IMR-90 (cell line): Measurements from ENCODE around the gene SLC18A2. TPM values are rescaled to one million over a fixed set of nuclear protein-coding genes. Genes with fewer than 3 reads are reported as not detected.

ENCODE experiments used
- ATAC-seq: fragments of 200-7000 bp; cut with Tn5 transposase; 2 replicates; pipeline ENCODE4 v1.9.1; 2020; ENCODE audit warnings: low read depth, mild to moderate bottlenecking, moderate library complexity
- BruUV-seq: library from RNA; stranded (reverse); fragments of 400-500 nt; replicated peaks from 2 replicates; lab custom pipeline; 2021; lab: Mats Ljungman, UMichigan
- CTCF ChIA-PET: fragments of 300-600 bp; formaldehyde crosslinking; extraction: SDS; loops from one replicate; lab custom pipeline; 2021; ENCODE audit warnings: antibody characterized with exemption; lab: Yijun Ruan, JAX
- POLR2A ChIA-PET: fragments of 300-600 bp; sonication (Branson Sonifier 250); formaldehyde crosslinking; loops from one replicate; lab custom pipeline; 2022; ENCODE audit warnings: antibody characterized with exemption; ENCODE audit not compliant: unreplicated experiment; lab: Charles Lee
- DNase-seq: peaks from one replicate; pipeline ENCODE4 v3.0.0; 2013
- H2AFZ ChIP-seq: replicated peaks from 2 replicates; pipeline ENCODE3; 2013; ENCODE audit warnings: low read length, mild to moderate bottlenecking; ENCODE audit not compliant: poor library complexity
- H2AK5ac ChIP-seq: 2 replicates; pipeline ENCODE4 v1.6.1; 2013; ENCODE audit warnings: low read depth, low read length, inconsistent platforms
- H2AK9ac ChIP-seq: replicated peaks from 2 replicates; pipeline ENCODE3; 2013; ENCODE audit warnings: mild to moderate bottlenecking, low read depth, low read length, moderate library complexity; ENCODE audit not compliant: poor library complexity
- H2BK120ac ChIP-seq: 2 replicates; pipeline ENCODE4 v1.6.1; 2013; ENCODE audit warnings: low read depth, low read length, inconsistent platforms
- H2BK15ac ChIP-seq: 3 replicates; pipeline ENCODE4 v1.6.1; 2013; ENCODE audit warnings: low read depth, low read length, inconsistent platforms
- H2BK20ac ChIP-seq: 2 replicates; pipeline ENCODE4 v1.6.1; 2013; ENCODE audit warnings: low read depth, mild to moderate bottlenecking, inconsistent platforms, low read length, moderate library complexity
- H2BK5ac ChIP-seq: 2 replicates; pipeline ENCODE4 v1.6.1; 2013; ENCODE audit warnings: mild to moderate bottlenecking, low read depth, low read length, inconsistent platforms; ENCODE audit not compliant: poor library complexity, severe bottlenecking
- H3K14ac ChIP-seq: replicated peaks from 2 replicates; pipeline ENCODE4 v1.6.1; 2013; ENCODE audit warnings: low read depth, low read length, inconsistent platforms
- H3K18ac ChIP-seq: 2 replicates; pipeline ENCODE4 v1.6.1; 2013; ENCODE audit warnings: low read depth, low read length, control low read depth
- H3K23ac ChIP-seq: 2 replicates; pipeline ENCODE4 v1.6.1; 2013; ENCODE audit warnings: low read depth, low read length, inconsistent platforms
- H3K27ac ChIP-seq: 2 replicates; pipeline ENCODE4 v1.5.1; 2013; ENCODE audit warnings: mild to moderate bottlenecking, control low read depth, low read length; ENCODE audit not compliant: insufficient read depth
- H3K27me3 ChIP-seq: 2 replicates; pipeline ENCODE4 v1.6.1; 2013; ENCODE audit warnings: low read length; ENCODE audit not compliant: control insufficient read depth, insufficient read depth
- H3K36me3 ChIP-seq: 2 replicates; pipeline ENCODE4 v1.6.1; 2013; ENCODE audit warnings: low read length, mixed read lengths; ENCODE audit not compliant: control insufficient read depth, insufficient read depth
- H3K4ac ChIP-seq: 2 replicates; pipeline ENCODE4 v1.6.1; 2013; ENCODE audit warnings: low read depth, low read length, inconsistent platforms
- H3K4me1 ChIP-seq: 2 replicates; pipeline ENCODE4 v1.6.1; 2013; ENCODE audit warnings: low read length, mixed read lengths; ENCODE audit not compliant: control insufficient read depth, insufficient read depth
- H3K4me2 ChIP-seq: 2 replicates; pipeline ENCODE4 v1.6.1; 2013; ENCODE audit warnings: low read depth, mild to moderate bottlenecking, control low read depth, low read length, moderate library complexity
- H3K4me3 ChIP-seq: 2 replicates; pipeline ENCODE4 v1.5.1; 2013; ENCODE audit warnings: low read depth, mild to moderate bottlenecking, control low read depth, low read length, moderate library complexity; ENCODE audit not compliant: insufficient read depth
- H3K56ac ChIP-seq: 2 replicates; pipeline ENCODE4 v1.6.1; 2013; ENCODE audit warnings: low read length, inconsistent platforms; ENCODE audit not compliant: insufficient read depth; ENCODE audit errors: extremely low read depth
- H3K79me1 ChIP-seq, 2 experiments: 2 replicates each; pipeline ENCODE4 v1.6.1; 2013; ENCODE audit warnings: low read length in 2 of 2, inconsistent platforms in 1 of 2, low read depth in 1 of 2
- H3K9ac ChIP-seq: 2 replicates; pipeline ENCODE4 v1.6.1; 2013; ENCODE audit warnings: low read depth, low read length, control low read depth
- H3K9me1 ChIP-seq: 2 replicates; pipeline ENCODE4 v1.6.1; 2013; ENCODE audit warnings: low read length, inconsistent platforms; ENCODE audit not compliant: insufficient read depth
- H3K9me3 ChIP-seq: 2 replicates; pipeline ENCODE4 v1.6.1; 2013; ENCODE audit warnings: low read length; ENCODE audit not compliant: control insufficient read depth, insufficient read depth
- H4K20me1 ChIP-seq: 2 replicates; pipeline ENCODE4 v1.6.1; 2013; ENCODE audit warnings: low read length, inconsistent platforms; ENCODE audit not compliant: insufficient read depth
- H4K5ac ChIP-seq: 2 replicates; pipeline ENCODE4 v1.6.1; 2013; ENCODE audit warnings: mild to moderate bottlenecking, low read depth, low read length, control low read depth
- H4K8ac ChIP-seq, 2 experiments: 2 replicates each; pipeline ENCODE4 v1.6.1; 2013; ENCODE audit warnings: low read depth in 2 of 2, low read length in 2 of 2, control low read depth in 1 of 2, inconsistent platforms in 1 of 2
- H4K91ac ChIP-seq: 2 replicates; pipeline ENCODE4 v1.6.1; 2013; ENCODE audit warnings: low read depth, low read length, inconsistent platforms; ENCODE audit not compliant: insufficient read depth
- BHLHE40 ChIP-seq: fragments of 150-350 bp; IDR thresholded peaks from 2 replicates; pipeline ENCODE4 v1.6.1; 2016; ENCODE audit warnings: mild to moderate bottlenecking, low read depth, low read length
- CEBPB ChIP-seq: IDR thresholded peaks from 2 replicates; pipeline ENCODE4 v1.6.1; 2012; ENCODE audit warnings: low read depth, low read length, improper control_type of control experiment
- CHD1 ChIP-seq: IDR thresholded peaks from 2 replicates; pipeline ENCODE4 v1.6.1; 2012; ENCODE audit warnings: low read depth, low read length, improper control_type of control experiment
- FOS ChIP-seq: fragments of 150-350 bp; IDR thresholded peaks from 2 replicates; pipeline ENCODE4 v1.6.1; 2016; ENCODE audit warnings: low read depth, low read length
- MAFK ChIP-seq: IDR thresholded peaks from 2 replicates; pipeline ENCODE4 v1.6.1; 2012; ENCODE audit warnings: low read depth, low read length, improper control_type of control experiment
- MAZ ChIP-seq: IDR thresholded peaks from 2 replicates; pipeline ENCODE4 v1.6.1; 2012; ENCODE audit warnings: low read depth, mild to moderate bottlenecking, low read length, improper control_type of control experiment, moderate library complexity, borderline replicate concordance
- MXI1 ChIP-seq: IDR thresholded peaks from 2 replicates; pipeline ENCODE4 v1.6.1; 2012; ENCODE audit warnings: low read depth, mild to moderate bottlenecking, low read length, moderate library complexity, borderline replicate concordance
- NFE2L2 ChIP-seq: fragments of 150-350 bp; IDR thresholded peaks from 2 replicates; pipeline ENCODE4 v1.6.1; 2016; ENCODE audit warnings: low read depth, mild to moderate bottlenecking, low read length
- POLR2A ChIP-seq: IDR thresholded peaks from 2 replicates; pipeline ENCODE4 v1.6.1; 2012; ENCODE audit warnings: mild to moderate bottlenecking, low read depth, low read length
- RAD21 ChIP-seq: IDR thresholded peaks from 2 replicates; pipeline ENCODE4 v1.6.1; 2012; ENCODE audit warnings: low read length, improper control_type of control experiment
- RCOR1 ChIP-seq: IDR thresholded peaks from 2 replicates; pipeline ENCODE4 v1.6.1; 2012; ENCODE audit warnings: mild to moderate bottlenecking, low read length, improper control_type of control experiment; ENCODE audit not compliant: insufficient replicate concordance
- RFX5 ChIP-seq: IDR thresholded peaks from 2 replicates; pipeline ENCODE4 v1.8.0; 2012; ENCODE audit warnings: low read depth, mild to moderate bottlenecking, low read length, moderate library complexity
- SMC3 ChIP-seq: fragments of 150-350 bp; IDR thresholded peaks from 2 replicates; pipeline ENCODE4 v1.6.1; 2016; ENCODE audit warnings: low read depth, mild to moderate bottlenecking, antibody characterized with exemption, low read length, moderate library complexity
- WGBS, 2 experiments: methylation state at CpG; one replicate each; pipeline versions ENCODE4 v1.1.5 to v1.1.7; 2013; ENCODE audit warnings: missing lambda C conversion rate in 2 of 2; ENCODE audit not compliant: insufficient read length in 1 of 2; ENCODE audit errors: extremely low coverage in 2 of 2; 5-methylcytosine and 5-hydroxymethylcytosine counted together
- dilution Hi-C: fragments of 300-500 bp; cut with HindIII; formaldehyde crosslinking; loops from one replicate; pipeline ENCODE4 v1.14.3; 2018; ENCODE audit warnings: low sequenced_read_pairs; ENCODE audit not compliant: unreplicated experiment
- in situ Hi-C: fragments of 300-500 bp; cut with MboI; formaldehyde crosslinking; loops from 3 replicates; pipeline ENCODE4 v1.14.3; 2019; ENCODE audit warnings: low sequenced_read_pairs, inconsistent platforms, mixed read lengths
- intact Hi-C: fragments of 100-400 bp; cut with micrococcal nuclease; formaldehyde crosslinking; loops from 2 replicates; pipeline ENCODE4 v1.10.0; 2022
- polyA plus RNA-seq, 3 experiments: library from polyadenylated mRNA; depleted of rRNA; stranded (reverse); fragments of >200 nt; gene quantifications; 2 replicates each; pipeline ENCODE4 v1.2.3, GENCODE V29; 2012; ENCODE audit warnings: low replicate concordance in 1 of 3
- total RNA-seq: library from RNA; depleted of rRNA; stranded (reverse); fragments of >200 nt; gene quantifications from 2 replicates; pipeline ENCODE4 v1.2.3, GENCODE V29; 2012
- TF ChIP-seq, protein P1 (sequence below): fragments of 150-350 bp; IDR thresholded peaks from 2 replicates; pipeline ENCODE4 v1.6.1; 2016; ENCODE audit warnings: low read depth, mild to moderate bottlenecking, low read length, moderate library complexity, borderline replicate concordance
- TF ChIP-seq, protein P2 (sequence below): conservative IDR thresholded peaks from 2 replicates; pipeline ENCODE4 v1.5.1; 2012; ENCODE audit warnings: mild to moderate bottlenecking, low read depth, low read length, improper control_type of control experiment
- TF ChIP-seq, protein P3 (sequence below): fragments of 150-350 bp; IDR thresholded peaks from 2 replicates; pipeline ENCODE4 v1.6.1; 2017; ENCODE audit warnings: mild to moderate bottlenecking, antibody characterized with exemption, low read length, low read depth

The SLC18A2 gene
- total and polyA plus RNA-seq, 2 of the 4 experiments (the other 2 are of a cell fraction): not detected

DNA sequence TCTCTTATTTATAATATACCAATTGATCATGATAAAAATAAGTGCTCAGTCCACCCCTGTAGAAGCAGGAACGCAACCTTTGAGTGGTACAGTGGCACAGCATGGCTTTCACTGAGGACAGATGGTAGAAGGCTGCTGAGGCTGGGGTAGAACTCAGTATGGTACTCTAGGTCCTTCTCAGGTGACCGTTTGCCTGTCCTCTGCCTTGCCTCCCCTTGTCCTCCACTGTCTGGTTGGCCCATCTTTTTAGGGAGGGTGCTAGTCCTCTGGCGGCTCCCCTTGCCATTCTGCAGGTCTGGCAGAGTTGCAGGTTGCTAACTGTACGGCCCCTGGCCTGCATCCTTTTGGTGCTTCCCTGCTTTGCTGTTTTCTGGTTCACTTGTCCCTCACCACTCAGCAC lies 27.3 kb downstream of the SLC18A2 start:
- H3K9me3 ChIP-seq: no peaks in the 10 kb centered on the region

More for the DNA sequence above, 27.3 kb downstream of the SLC18A2 start:
- no peak for ATAC-seq
- dilution Hi-C loops: no loop called here
- Histone ChIP-seq H3K27me3 (no peaks in the 10 kb centered on the region), H3K23ac (no peak overlapping the region), H4K91ac (no peak overlapping the region), H2BK120ac (no peak overlapping the region), H3K9me1 (no peaks in the 10 kb centered on the region; the same call in 1 of the 2 replicates), H3K36me3 (no peaks in the 10 kb centered on the region), H4K8ac (no peak overlapping the region), H3K56ac (no peak overlapping the region), H2BK20ac (no peak overlapping the region), H2AK9ac (no peak overlapping the region), H3K4ac (no peak overlapping the region), H4K5ac (no peak overlapping the region), H2AK5ac (no peak overlapping the region), H2AFZ (no peak overlapping the region), H3K18ac (no peak overlapping the region), H3K14ac (no peak overlapping the region), H2BK5ac (no peak overlapping the region), H3K79me1 (no peaks in the 10 kb centered on the region), H3K9ac (no peak overlapping the region), H3K4me3 (no peak overlapping the region), H3K4me1 (no peaks in the 10 kb centered on the region), H2BK15ac (no peak overlapping the region), H3K4me2 (no peak overlapping the region), H4K20me1 (no peaks in the 10 kb centered on the region), H3K27ac (no peak overlapping the region)
- intact Hi-C loops: no loop called here
- no TSS peak for BruUV-seq
- ChIA-PET POLR2A (no interaction called here), CTCF (no interaction called here)
- in situ Hi-C loops: no loop called here
- WGBS, 2 experiments: no CpG with 5 or more reads among the region's 4 CpGs
- no peak for TF ChIP-seq RAD21
- no peak for TF ChIP-seq SMC3
- no peak for TF ChIP-seq RCOR1
- no peak for TF ChIP-seq MAFK
- no peak for TF ChIP-seq CEBPB
- TF ChIP-seq, protein P1, sequence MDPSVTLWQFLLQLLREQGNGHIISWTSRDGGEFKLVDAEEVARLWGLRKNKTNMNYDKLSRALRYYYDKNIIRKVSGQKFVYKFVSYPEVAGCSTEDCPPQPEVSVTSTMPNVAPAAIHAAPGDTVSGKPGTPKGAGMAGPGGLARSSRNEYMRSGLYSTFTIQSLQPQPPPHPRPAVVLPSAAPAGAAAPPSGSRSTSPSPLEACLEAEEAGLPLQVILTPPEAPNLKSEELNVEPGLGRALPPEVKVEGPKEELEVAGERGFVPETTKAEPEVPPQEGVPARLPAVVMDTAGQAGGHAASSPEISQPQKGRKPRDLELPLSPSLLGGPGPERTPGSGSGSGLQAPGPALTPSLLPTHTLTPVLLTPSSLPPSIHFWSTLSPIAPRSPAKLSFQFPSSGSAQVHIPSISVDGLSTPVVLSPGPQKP: no peak
- TF ChIP-seq, protein P2, sequence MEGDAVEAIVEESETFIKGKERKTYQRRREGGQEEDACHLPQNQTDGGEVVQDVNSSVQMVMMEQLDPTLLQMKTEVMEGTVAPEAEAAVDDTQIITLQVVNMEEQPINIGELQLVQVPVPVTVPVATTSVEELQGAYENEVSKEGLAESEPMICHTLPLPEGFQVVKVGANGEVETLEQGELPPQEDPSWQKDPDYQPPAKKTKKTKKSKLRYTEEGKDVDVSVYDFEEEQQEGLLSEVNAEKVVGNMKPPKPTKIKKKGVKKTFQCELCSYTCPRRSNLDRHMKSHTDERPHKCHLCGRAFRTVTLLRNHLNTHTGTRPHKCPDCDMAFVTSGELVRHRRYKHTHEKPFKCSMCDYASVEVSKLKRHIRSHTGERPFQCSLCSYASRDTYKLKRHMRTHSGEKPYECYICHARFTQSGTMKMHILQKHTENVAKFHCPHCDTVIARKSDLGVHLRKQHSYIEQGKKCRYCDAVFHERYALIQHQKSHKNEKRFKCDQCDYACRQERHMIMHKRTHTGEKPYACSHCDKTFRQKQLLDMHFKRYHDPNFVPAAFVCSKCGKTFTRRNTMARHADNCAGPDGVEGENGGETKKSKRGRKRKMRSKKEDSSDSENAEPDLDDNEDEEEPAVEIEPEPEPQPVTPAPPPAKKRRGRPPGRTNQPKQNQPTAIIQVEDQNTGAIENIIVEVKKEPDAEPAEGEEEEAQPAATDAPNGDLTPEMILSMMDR: no peak
- no peak for TF ChIP-seq POLR2A
- no peak for TF ChIP-seq MAZ
- no peak for TF ChIP-seq RFX5
- TF ChIP-seq, protein P3, sequence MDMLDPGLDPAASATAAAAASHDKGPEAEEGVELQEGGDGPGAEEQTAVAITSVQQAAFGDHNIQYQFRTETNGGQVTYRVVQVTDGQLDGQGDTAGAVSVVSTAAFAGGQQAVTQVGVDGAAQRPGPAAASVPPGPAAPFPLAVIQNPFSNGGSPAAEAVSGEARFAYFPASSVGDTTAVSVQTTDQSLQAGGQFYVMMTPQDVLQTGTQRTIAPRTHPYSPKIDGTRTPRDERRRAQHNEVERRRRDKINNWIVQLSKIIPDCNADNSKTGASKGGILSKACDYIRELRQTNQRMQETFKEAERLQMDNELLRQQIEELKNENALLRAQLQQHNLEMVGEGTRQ: no peak
- TF ChIP-seq FOS: no peak
- TF ChIP-seq MXI1: no peak
- no peak for TF ChIP-seq CHD1
- TF ChIP-seq NFE2L2: no peak
- no peak for TF ChIP-seq BHLHE40
- DNase-seq: no peak
